ENCODE data around the gene VEGFC. TPM values are rescaled to one million over a fixed set of nuclear protein-coding genes. Genes with fewer than 3 reads are reported as not detected.
A peak's percentile ranks its signal among the peaks of the same experiment; 100 is the strongest.

VEGFC gene
- total RNA-seq, 1 donor from 2014 or later, result 7.5 TPM

- DNase-seq, result no peak
- Histone ChIP-seq H3K36me3 (no peaks in the 10 kb centered on the region), H3K4me1 (peaks cover 21% of the 10 kb centered on the region), H3K27me3 (ENCODE audit: low read depth) (peaks cover 16% of the 10 kb centered on the region), H3K27ac (replicated peaks) (no peak overlapping the region), H3K9me3 (replicated peaks) (no peaks in the 10 kb centered on the region), H3K4me3 (no peak overlapping the region)
- intact Hi-C loops (cut with micrococcal nuclease), result loop anchor here (10.0 kb wide), 1 partner anchor 411 kb away; no protein-coding TSS in a partner anchor
- TF ChIP-seq CTCF (IDR thresholded peaks at IDR 0.05; ENCODE audit: borderline replicate concordance), result no peak
Measured at GRCh38 chr4:176795441-176795840, 2.7 kb upstream of the VEGFC start.

GRCh38 chr4:176794651-176795050 is 1.9 kb upstream of the VEGFC start:
- DNase-seq, result no peak
- Histone ChIP-seq H3K36me3 (no peaks in the 10 kb centered on the region), H3K4me1 (peaks cover 21% of the 10 kb centered on the region), H3K27ac (replicated peaks) (no peak overlapping the region), H3K27me3 (ENCODE audit: low read depth) (peaks cover 17% of the 10 kb centered on the region), H3K4me3 (no peak overlapping the region), H3K9me3 (replicated peaks) (no peaks in the 10 kb centered on the region)
- no peak for TF ChIP-seq CTCF (IDR thresholded peaks at IDR 0.05; ENCODE audit: borderline replicate concordance)
- intact Hi-C loops (cut with micrococcal nuclease), result loop anchor here (10.0 kb wide), 1 partner anchor 410 kb away; no protein-coding TSS in a partner anchor

GRCh38 chr4:176794151-176794550 is 1.4 kb upstream of the VEGFC start:
- no peak for DNase-seq
- H3K27ac ChIP-seq (replicated peaks), result peak overlapping the region; percentile 58
- H3K27me3 ChIP-seq (ENCODE audit: low read depth), result peaks cover 17% of the 10 kb centered on the region
- no peaks in the 10 kb centered on the region for H3K36me3 ChIP-seq
- peaks cover 21% of the 10 kb centered on the region for H3K4me1 ChIP-seq
- no peak for TF ChIP-seq CTCF (IDR thresholded peaks at IDR 0.05; ENCODE audit: borderline replicate concordance)
- H3K9me3 ChIP-seq (replicated peaks), result no peaks in the 10 kb centered on the region
- intact Hi-C loops (cut with micrococcal nuclease), result loop anchor here (10.0 kb wide), 1 partner anchor 409 kb away; no protein-coding TSS in a partner anchor
- no peak overlapping the region for H3K4me3 ChIP-seq

- no peak for DNase-seq
- intact Hi-C loops (cut with micrococcal nuclease), result loop anchor here (10.0 kb wide), 1 partner anchor 408 kb away; no protein-coding TSS in a partner anchor
- Histone ChIP-seq H3K27me3 (ENCODE audit: low read depth) (peaks cover 17% of the 10 kb centered on the region), H3K4me1 (peaks cover 21% of the 10 kb centered on the region), H3K27ac (replicated peaks) (peak overlapping the region; percentile 58), H3K9me3 (replicated peaks) (no peaks in the 10 kb centered on the region), H3K36me3 (no peaks in the 10 kb centered on the region), H3K4me3 (peak overlapping the region; percentile 85)
- TF ChIP-seq CTCF (IDR thresholded peaks at IDR 0.05; ENCODE audit: borderline replicate concordance), result no peak
Measured at GRCh38 chr4:176793060-176793605, 411 bp upstream of the VEGFC start.

- intact Hi-C loops (cut with micrococcal nuclease), result loop anchor here (10.0 kb wide), 1 partner anchor 407 kb away; no protein-coding TSS in a partner anchor
- Histone ChIP-seq H3K4me1 (peaks cover 21% of the 10 kb centered on the region), H3K9me3 (replicated peaks) (no peaks in the 10 kb centered on the region), H3K36me3 (no peaks in the 10 kb centered on the region), H3K27me3 (ENCODE audit: low read depth) (peaks cover 17% of the 10 kb centered on the region), H3K27ac (replicated peaks) (peak overlapping the region; percentile 86), H3K4me3 (peak overlapping the region; percentile 85)
- DNase-seq, result peak; percentile 14
- TF ChIP-seq CTCF (IDR thresholded peaks at IDR 0.05; ENCODE audit: borderline replicate concordance), result no peak
Measured at GRCh38 chr4:176791591-176792325, 964 bp downstream of the VEGFC start.

All from left ventricle myocardium inferior (tissue), 1 donor.